GM23338 (cell line): Measurements from ENCODE around the gene ACTR1A. TPM values are rescaled to one million over a fixed set of nuclear protein-coding genes. Genes with fewer than 3 reads are reported as not detected.

Source experiments
- ATAC-seq: fragments of 200-7000 bp; cut with Tn5 transposase; 3 replicates; pipeline ENCODE4 v1.9.1; 2020
- DNase-seq: peaks from one replicate; pipeline ENCODE4 v3.0.0-alpha.2; 2015; ENCODE audit warnings: low spot score
- H2AFZ ChIP-seq: fragments of 200-600 bp; sonication (generic); 2 replicates; pipeline ENCODE4 v1.8.0; 2016; ENCODE audit warnings: antibody characterized with exemption, mild to moderate bottlenecking, moderate library complexity
- H3F3A ChIP-seq: fragments of 200-600 bp; sonication (generic); replicated peaks from 2 replicates; pipeline ENCODE4 v1.8.0; 2017; ENCODE audit warnings: antibody characterized with exemption, mixed run types, low read depth
- H3K27ac ChIP-seq: fragments of 200-600 bp; sonication (generic); 2 replicates; pipeline ENCODE4 v1.6.1; 2016; ENCODE audit warnings: low read depth
- H3K27me3 ChIP-seq: fragments of 200-600 bp; sonication (generic); 2 replicates; pipeline ENCODE4 v1.8.0; 2016; ENCODE audit warnings: mild to moderate bottlenecking, mixed run types, moderate library complexity; ENCODE audit not compliant: insufficient read depth
- H3K36me3 ChIP-seq: fragments of 200-600 bp; sonication (generic); 2 replicates; pipeline ENCODE4 v1.8.0; 2016; ENCODE audit warnings: mild to moderate bottlenecking; ENCODE audit not compliant: insufficient read depth
- H3K4me1 ChIP-seq: fragments of 200-600 bp; sonication (generic); 2 replicates; pipeline ENCODE4 v1.8.0; 2016; ENCODE audit warnings: mild to moderate bottlenecking, moderate library complexity; ENCODE audit not compliant: insufficient read depth
- H3K4me2 ChIP-seq: fragments of 200-600 bp; sonication (generic); 2 replicates; pipeline ENCODE4 v1.7.1; 2017; ENCODE audit warnings: mixed run types
- H3K4me3 ChIP-seq: fragments of 200-600 bp; sonication (generic); 2 replicates; pipeline ENCODE4 v1.6.1; 2016; ENCODE audit warnings: mixed run types
- H3K79me2 ChIP-seq: fragments of 200-600 bp; sonication (generic); replicated peaks from 2 replicates; pipeline ENCODE4 v1.8.0; 2017; ENCODE audit warnings: mild to moderate bottlenecking; ENCODE audit not compliant: insufficient read depth
- H3K9me2 ChIP-seq: fragments of 200-600 bp; sonication (generic); 2 replicates; pipeline ENCODE4 v1.8.0; 2017; ENCODE audit not compliant: insufficient read depth
- H4K20me1 ChIP-seq: fragments of 200-600 bp; sonication (generic); replicated peaks from 2 replicates; pipeline ENCODE4 v1.8.0; 2017; ENCODE audit warnings: mild to moderate bottlenecking; ENCODE audit not compliant: insufficient read depth
- H3K27ac Mint-ChIP-seq: 2 replicates; pipeline ENCODE4 v1.8.0; 2020; ENCODE audit warnings: inconsistent platforms, mild to moderate bottlenecking, moderate library complexity, mixed read lengths
- H3K27me3 Mint-ChIP-seq: 3 replicates; pipeline ENCODE4 v1.8.0; 2022; ENCODE audit warnings: low read depth, mild to moderate bottlenecking, moderate library complexity, mixed read lengths, inconsistent platforms; ENCODE audit not compliant: insufficient read depth, poor library complexity
- H3K36me3 Mint-ChIP-seq: 3 replicates; pipeline ENCODE4 v1.8.0; 2021; ENCODE audit warnings: low read depth, mild to moderate bottlenecking, inconsistent platforms, moderate library complexity, mixed read lengths
- H3K4me1 Mint-ChIP-seq: 3 replicates; pipeline ENCODE4 v1.8.0; 2020; ENCODE audit warnings: mild to moderate bottlenecking, inconsistent platforms, mixed read lengths
- H3K4me3 Mint-ChIP-seq: 3 replicates; pipeline ENCODE4 v1.8.0; 2021; ENCODE audit warnings: moderate library complexity, mild to moderate bottlenecking, inconsistent platforms, mixed read lengths
- H3K9me3 Mint-ChIP-seq: 3 replicates; pipeline ENCODE4 v1.8.0; 2020; ENCODE audit warnings: moderate library complexity, mild to moderate bottlenecking, inconsistent platforms, mixed read lengths
- ETS1 ChIP-seq: IDR thresholded peaks from 2 replicates; pipeline ENCODE4 v1.6.1; 2016; ENCODE audit warnings: antibody characterized with exemption
- JUNB ChIP-seq: IDR thresholded peaks from one replicate; pipeline ENCODE4 v1.6.1; 2016; ENCODE audit warnings: antibody characterized with exemption; ENCODE audit not compliant: unreplicated experiment
- POLR2AphosphoS5 ChIP-seq: IDR thresholded peaks from 2 replicates; pipeline ENCODE4 v1.6.1; 2016; ENCODE audit warnings: antibody characterized with exemption, low read depth
- STAT1 ChIP-seq: IDR thresholded peaks from one replicate; pipeline ENCODE4 v1.6.1; 2016; ENCODE audit warnings: antibody characterized with exemption; ENCODE audit not compliant: unreplicated experiment
- ZNF462 ChIP-seq: fragments of 250-450 bp; sonication (Bioruptor Pico); IDR thresholded peaks from 2 replicates; pipeline ENCODE4 v1.5.0; 2020; ENCODE audit warnings: mild to moderate bottlenecking, moderate library complexity
- polyA plus RNA-seq: library from polyadenylated mRNA; unstranded; fragments of >200 nt; fragmentation: Nextera tagmentation; extraction: Ambion mirVana; gene quantifications from 2 replicates; pipeline ENCODE4 v1.2.1, GENCODE V29; 2016
- total RNA-seq: library from RNA; depleted of rRNA; stranded (reverse); fragments of >200 nt; shearing (Covaris generic); gene quantifications from 2 replicates; pipeline ENCODE4 v1.2.3, GENCODE V29; 2014
- TF ChIP-seq, protein P1 (sequence below), 2 experiments: fragments of 200-600 bp in 1 of 2; sonication (generic) in 1 of 2; conservative IDR thresholded peaks; 2 replicates each; pipeline versions ENCODE4 v1.5.1 to v1.6.1; 2016 to 2017; ENCODE audit warnings: antibody characterized with exemption in 2 of 2, low read depth in 2 of 2, mild to moderate bottlenecking in 2 of 2, moderate library complexity in 1 of 2

Gene ACTR1A
- total and polyA plus RNA-seq, 2 experiments from 2014 or later, result 39.4 to 101 TPM

GRCh38 chr10:102452672-102453340, 49.7 kb downstream of the ACTR1A start (continued):
- TF ChIP-seq ZNF462 (CRISPR knock-in tag) (no peak), ETS1 (no peak), POLR2AphosphoS5 (no peak)

- H4K20me1 ChIP-seq, result peaks cover 11% of the 10 kb centered on the region
These were observed 51.2 kb downstream of the ACTR1A start, which contains the start of gene C10orf95 for GRCh38 chr10:102451105-102451969. C10orf95 (minus strand) TSS chr10:102451543; CDS start chr10:102451093, 450 bp downstream.

More at GRCh38 chr10:102451105-102451969, 51.2 kb downstream of the ACTR1A start, which contains the start of gene C10orf95:
- TF ChIP-seq POLR2AphosphoS5 (no peak; the same call in 1 of the 2 replicates), STAT1 (no peak), JUNB (no peak)
- TF ChIP-seq, protein P1, sequence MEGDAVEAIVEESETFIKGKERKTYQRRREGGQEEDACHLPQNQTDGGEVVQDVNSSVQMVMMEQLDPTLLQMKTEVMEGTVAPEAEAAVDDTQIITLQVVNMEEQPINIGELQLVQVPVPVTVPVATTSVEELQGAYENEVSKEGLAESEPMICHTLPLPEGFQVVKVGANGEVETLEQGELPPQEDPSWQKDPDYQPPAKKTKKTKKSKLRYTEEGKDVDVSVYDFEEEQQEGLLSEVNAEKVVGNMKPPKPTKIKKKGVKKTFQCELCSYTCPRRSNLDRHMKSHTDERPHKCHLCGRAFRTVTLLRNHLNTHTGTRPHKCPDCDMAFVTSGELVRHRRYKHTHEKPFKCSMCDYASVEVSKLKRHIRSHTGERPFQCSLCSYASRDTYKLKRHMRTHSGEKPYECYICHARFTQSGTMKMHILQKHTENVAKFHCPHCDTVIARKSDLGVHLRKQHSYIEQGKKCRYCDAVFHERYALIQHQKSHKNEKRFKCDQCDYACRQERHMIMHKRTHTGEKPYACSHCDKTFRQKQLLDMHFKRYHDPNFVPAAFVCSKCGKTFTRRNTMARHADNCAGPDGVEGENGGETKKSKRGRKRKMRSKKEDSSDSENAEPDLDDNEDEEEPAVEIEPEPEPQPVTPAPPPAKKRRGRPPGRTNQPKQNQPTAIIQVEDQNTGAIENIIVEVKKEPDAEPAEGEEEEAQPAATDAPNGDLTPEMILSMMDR (conservative IDR thresholded peaks at IDR 0.05; ENCODE audit: low read depth in 2 of 2), result no peak
- H3K27ac Mint-ChIP-seq, result no peak within 1 kb of the TSS
- H3F3A ChIP-seq, result peaks cover 35% of the 10 kb centered on the region
- H3K27me3 Mint-ChIP-seq, result peaks cover 25% of the 10 kb centered on the region
- H3K27ac ChIP-seq, result no peak within 1 kb of the TSS
- H3K4me3 ChIP-seq, result peak within 1 kb of the TSS; percentile 97
- H3K9me2 ChIP-seq, result no peaks in the 10 kb centered on the region
- H3K36me3 Mint-ChIP-seq, result peaks cover 34% of the 10 kb centered on the region
- peaks cover 12% of the 10 kb centered on the region for H3K36me3 ChIP-seq
- H2AFZ ChIP-seq, result 0 out of 2 replicates have a peak within 1 kb of the TSS, but pooled peaks have one; percentile 23
- no peaks in the 10 kb centered on the region; the same call in 2 of the 3 replicates for H3K9me3 Mint-ChIP-seq
- no peaks in the 10 kb centered on the region for H3K27me3 ChIP-seq
- ATAC-seq (peak; percentile 15), DNase-seq (peak; percentile 52)
- H3K79me2 ChIP-seq, result peaks cover 33% of the 10 kb centered on the region
- peak within 1 kb of the TSS; percentile 99 for H3K4me2 ChIP-seq
- H3K4me3 Mint-ChIP-seq, result peak within 1 kb of the TSS; percentile 93
- H3K4me1 ChIP-seq, result peaks cover 51% of the 10 kb centered on the region
- peaks cover 52% of the 10 kb centered on the region for H3K4me1 Mint-ChIP-seq
